GM19099 (cell line): ENCODE results near the gene TRIM66.

Experiments
- POLR2A ChIP-seq: IDR thresholded peaks from 3 replicates; pipeline ENCODE4 v1.6.1; 2011; ENCODE audit warnings: low read depth; ENCODE audit not compliant: insufficient read length; ENCODE audit errors: extremely low read depth

TRIM66 gene

GRCh38 chr11:8587915-8588314 lies 94.5 kb downstream of the TRIM66 start:
- no peak for TF ChIP-seq POLR2A

GRCh38 chr11:8586805-8587204 lies 95.7 kb downstream of the TRIM66 start:
- no peak for TF ChIP-seq POLR2A

- no peak for TF ChIP-seq POLR2A
These were observed 96.3 kb downstream of the TRIM66 start for GRCh38 chr11:8586184-8586583.

GRCh38 chr11:8584511-8584910 lies 98.0 kb downstream of the TRIM66 start:
- no peak for TF ChIP-seq POLR2A

- TF ChIP-seq POLR2A: no peak
These were observed 98.4 kb downstream of the TRIM66 start for GRCh38 chr11:8584082-8584481.

- TF ChIP-seq POLR2A: no peak
These were observed 101.2 kb downstream of the TRIM66 start for GRCh38 chr11:8581300-8581699.

GRCh38 chr11:8577791-8578581 lies 104.5 kb downstream of the TRIM66 start:
- TF ChIP-seq POLR2A: no peak

GRCh38 chr11:8574798-8575197 lies 107.7 kb downstream of the TRIM66 start:
- TF ChIP-seq POLR2A: no peak

- no peak for TF ChIP-seq POLR2A
These were observed 108.7 kb downstream of the TRIM66 start for GRCh38 chr11:8573777-8574176.

- no peak for TF ChIP-seq POLR2A
These were observed 114.8 kb downstream of the TRIM66 start for GRCh38 chr11:8567602-8568198.

- TF ChIP-seq POLR2A: no peak
These were observed 115.8 kb downstream of the TRIM66 start for GRCh38 chr11:8566613-8567210.

GRCh38 chr11:8564526-8564925 lies 117.9 kb downstream of the TRIM66 start:
- TF ChIP-seq POLR2A: no peak
